Measurements from ENCODE around the gene GOLGA8Q. TPM values are rescaled to one million over a fixed set of nuclear protein-coding genes. Genes with fewer than 3 reads are reported as not detected.
"Not testable (repeated sequence)": the region's sequence is repeated elsewhere in the genome, so short reads cannot be mapped to it uniquely, and the experiment has no call there.

The GOLGA8Q gene
- polyA plus RNA-seq, 1 donor, result 1.4 TPM

- H3K4me3 ChIP-seq (ENCODE audit: low read length); H3K9me3 ChIP-seq (ENCODE audit: control insufficient read depth, low read depth, low read length); H3K4me1 ChIP-seq (ENCODE audit: control insufficient read depth, insufficient read depth, low read length); H3K27ac ChIP-seq (ENCODE audit: low read length); H3K27me3 ChIP-seq (ENCODE audit: control insufficient read depth, insufficient read depth, low read length); DNase-seq; H3K36me3 ChIP-seq (ENCODE audit: control insufficient read depth, insufficient read depth, low read length): not testable (repeated sequence)
- WGBS (ENCODE audit: insufficient coverage, low lambda C conversion rate), result no CpG with 5 or more reads among the region's 6 CpGs
These were observed 27.6 kb downstream of the GOLGA8Q start for GRCh38 chr15:30579394-30579970.

- H3K4me3 ChIP-seq (ENCODE audit: low read length); DNase-seq; H3K27ac ChIP-seq (ENCODE audit: low read length); H3K4me1 ChIP-seq (ENCODE audit: control insufficient read depth, insufficient read depth, low read length); H3K27me3 ChIP-seq (ENCODE audit: control insufficient read depth, insufficient read depth, low read length); H3K9me3 ChIP-seq (ENCODE audit: control insufficient read depth, low read depth, low read length); H3K36me3 ChIP-seq (ENCODE audit: control insufficient read depth, insufficient read depth, low read length): not testable (repeated sequence)
- WGBS (ENCODE audit: insufficient coverage, low lambda C conversion rate), result no CpG with 5 or more reads among the region's 4 CpGs
These were observed 28.9 kb downstream of the GOLGA8Q start for GRCh38 chr15:30580716-30581115.

GRCh38 chr15:30598953-30599352, 47.1 kb downstream of the GOLGA8Q start:
- H3K27ac ChIP-seq (ENCODE audit: low read length); H3K4me1 ChIP-seq (ENCODE audit: control insufficient read depth, insufficient read depth, low read length); DNase-seq; H3K27me3 ChIP-seq (ENCODE audit: control insufficient read depth, insufficient read depth, low read length); H3K9me3 ChIP-seq (ENCODE audit: control insufficient read depth, low read depth, low read length); H3K36me3 ChIP-seq (ENCODE audit: control insufficient read depth, insufficient read depth, low read length); H3K4me3 ChIP-seq (ENCODE audit: low read length): not testable (repeated sequence)
- WGBS (ENCODE audit: insufficient coverage, low lambda C conversion rate), result no CpG with 5 or more reads among the region's 2 CpGs

- not testable (repeated sequence) for H3K4me3 ChIP-seq (ENCODE audit: low read length); DNase-seq; H3K4me1 ChIP-seq (ENCODE audit: control insufficient read depth, insufficient read depth, low read length); H3K27ac ChIP-seq (ENCODE audit: low read length); H3K27me3 ChIP-seq (ENCODE audit: control insufficient read depth, insufficient read depth, low read length); H3K36me3 ChIP-seq (ENCODE audit: control insufficient read depth, insufficient read depth, low read length); H3K9me3 ChIP-seq (ENCODE audit: control insufficient read depth, low read depth, low read length)
- no CpG with 5 or more reads among the region's 8 CpGs for WGBS (ENCODE audit: insufficient coverage, low lambda C conversion rate)
These were observed 51.9 kb downstream of the GOLGA8Q start, which contains the start of gene GOLGA8H for GRCh38 chr15:30603796-30604195. Gene GOLGA8H, plus strand, starts transcription at chr15:30604028. Its CDS starts 98 bp downstream, at chr15:30604126.

Other genes starting within 250 kb of the GOLGA8Q start
- gene CHRFAM7A, start 158.5 kb upstream of the GOLGA8Q start, polyA plus RNA-seq, result 3.2 TPM
- gene GOLGA8R, start 137.8 kb upstream of the GOLGA8Q start, polyA plus RNA-seq, result 6.8 TPM
- 0.28 TPM for gene GOLGA8H, start 52.0 kb downstream of the GOLGA8Q start, polyA plus RNA-seq